Sciatic nerve (tissue), 2 donors: Measurements from ENCODE around the gene PTH2. TPM values are rescaled to one million over a fixed set of nuclear protein-coding genes. Genes with fewer than 3 reads are reported as not detected.
A peak's percentile ranks its signal among the peaks of the same experiment; 100 is the strongest.
"Not testable (repeated sequence)": the region's sequence is repeated elsewhere in the genome, so short reads cannot be mapped to it uniquely, and the experiment has no call there.

Source experiments
- ATAC-seq: fragments of 200-7000 bp; cut with Tn5 transposase; one replicate; pipeline ENCODE4 v1.9.1; 2020; ENCODE audit warnings: mild to moderate bottlenecking, moderate library complexity
- DNase-seq: peaks from one replicate; pipeline ENCODE4 v3.0.0-alpha.2; 2020; ENCODE audit warnings: low spot score
- intact Hi-C: fragments of 100-400 bp; cut with DNase I; formaldehyde crosslinking; loops from one replicate; pipeline ENCODE4 v1.14.2; 2022
- total RNA-seq: library from RNA; stranded (reverse); fragmentation: NEBNext Ultra II Directional; extraction: Animal tissue kit (Norgen Biotek cat#: 25700); gene quantifications from one replicate; pipeline ENCODE4 v1.2.1, GENCODE V29; 2021
- donor health status: DM: no; HTN: no; CAD: no.
- donor health status: DM: no; HTN: no; CAD: no.

PTH2 gene
- total RNA-seq, result not detected

DNA sequence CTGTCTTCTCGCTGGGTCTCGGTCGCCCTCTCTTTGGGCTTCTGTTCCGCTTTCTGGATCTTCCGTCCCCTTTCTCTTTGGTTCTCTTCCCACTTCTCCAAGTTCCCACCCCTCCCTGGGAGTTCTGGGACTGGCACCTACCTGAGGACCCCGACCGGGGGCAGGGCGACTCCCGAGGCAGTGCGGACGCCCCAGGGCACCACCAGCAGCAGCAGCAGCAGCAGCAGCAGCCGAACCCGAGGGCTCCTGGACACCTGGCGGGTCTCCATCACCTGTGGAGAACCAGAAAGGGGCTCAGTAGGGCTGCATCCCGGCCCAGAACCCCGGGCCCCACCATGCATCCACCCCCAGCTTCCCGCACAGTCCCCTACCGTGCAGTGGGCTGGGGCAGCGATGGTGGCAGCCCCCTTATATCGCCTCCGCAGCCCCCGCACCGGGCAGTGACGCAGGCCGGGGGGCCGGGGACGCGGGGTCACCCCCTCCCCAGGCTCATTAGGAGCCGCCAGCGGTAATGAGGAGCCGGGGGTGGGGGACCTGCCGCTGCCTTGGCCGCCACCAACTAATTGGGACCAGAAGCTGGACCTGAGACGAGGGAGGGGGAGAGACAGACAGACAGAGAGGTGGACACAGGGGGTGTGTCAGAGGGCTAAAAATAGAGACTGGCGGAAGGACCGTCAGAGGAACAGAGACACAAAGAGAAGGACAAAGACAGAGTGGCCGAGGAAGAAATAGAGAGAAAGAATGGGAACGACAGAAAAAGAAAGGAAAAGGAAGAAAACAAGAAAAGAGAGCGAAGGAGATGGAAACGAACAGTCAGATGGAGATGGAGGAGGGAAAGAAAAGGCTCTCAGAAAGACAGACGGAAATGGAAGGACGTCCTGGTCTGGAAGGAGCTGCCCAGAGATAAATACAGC lies at the start of gene PTH2:
Gene PTH2, minus strand, starts transcription at position 371 of the 914 bp plus-strand sequence. Its CDS starts 102 bp downstream, at position 269.
- ATAC-seq (no peak), DNase-seq (no peak)
- intact Hi-C loops, result no loop called here

GRCh38 chr19:49472936-49473335 lies 49.7 kb upstream of the PTH2 start:
- DNase-seq, result no peak
- intact Hi-C loops, result no loop called here
- ATAC-seq, result no peak

GRCh38 chr19:49470615-49470978 lies 47.4 kb upstream of the PTH2 start:
- ATAC-seq, result no peak
- no peak for DNase-seq
- intact Hi-C loops, result no loop called here

GRCh38 chr19:49469828-49470614 lies 46.8 kb upstream of the PTH2 start:
- intact Hi-C loops, result no loop called here
- no peak for ATAC-seq
- DNase-seq, result no peak

DNA sequence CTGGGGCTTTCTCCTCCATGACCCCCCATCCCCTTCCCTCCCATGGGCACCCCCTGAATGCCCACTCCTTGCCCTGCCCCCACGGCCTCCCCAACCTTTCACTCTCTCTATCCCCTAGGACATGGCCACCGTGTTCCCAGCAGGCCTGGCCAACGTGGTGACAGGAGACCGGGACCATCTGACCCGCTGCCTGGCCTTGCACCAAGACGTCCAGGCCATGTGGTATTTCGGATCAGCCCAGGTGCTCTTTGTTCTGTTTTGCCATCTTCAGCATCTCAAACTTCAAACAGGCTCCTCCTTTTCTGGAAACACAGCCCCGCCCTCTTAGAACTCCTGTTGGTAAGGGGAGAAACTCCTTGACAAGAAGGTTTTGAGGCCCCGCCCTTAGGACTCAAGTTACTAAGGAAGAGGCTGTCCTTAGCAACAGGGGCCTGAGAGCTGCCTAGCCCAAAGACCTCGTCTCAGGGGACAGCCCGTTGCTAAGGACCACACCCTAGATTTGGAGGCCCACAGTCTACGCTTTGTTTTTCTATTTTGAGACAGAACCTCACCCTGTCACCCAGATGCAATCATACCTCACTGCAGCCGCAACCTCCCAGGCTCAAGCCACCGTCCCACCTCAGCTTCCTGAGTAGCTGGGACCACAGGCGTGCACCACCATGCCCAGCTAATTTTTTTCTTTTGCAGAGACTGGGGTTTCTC lies 45.7 kb upstream of the PTH2 start:
- ATAC-seq, result peak; percentile 89
- intact Hi-C loops, result no loop called here
- peak; percentile 81 for DNase-seq

DNA sequence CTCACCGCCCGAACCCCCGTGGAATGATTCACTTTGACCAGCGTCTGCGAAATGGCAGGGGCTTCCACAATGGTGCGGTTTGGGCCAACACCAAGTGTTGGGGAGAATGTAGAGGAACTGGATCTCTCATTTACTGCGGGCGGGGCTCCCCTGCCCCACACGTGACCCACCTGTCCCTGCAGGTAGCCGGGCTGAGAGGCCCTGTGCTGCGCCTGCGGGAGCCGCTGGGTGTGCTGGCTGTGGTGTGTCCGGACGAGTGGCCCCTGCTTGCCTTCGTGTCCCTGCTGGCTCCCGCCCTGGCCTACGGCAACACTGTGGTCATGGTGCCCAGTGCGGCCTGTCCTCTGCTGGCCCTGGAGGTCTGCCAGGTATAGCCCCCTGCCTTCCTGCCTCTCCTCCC lies 45.0 kb upstream of the PTH2 start:
- ATAC-seq (no peak), DNase-seq (no peak)
- intact Hi-C loops, result no loop called here

DNA sequence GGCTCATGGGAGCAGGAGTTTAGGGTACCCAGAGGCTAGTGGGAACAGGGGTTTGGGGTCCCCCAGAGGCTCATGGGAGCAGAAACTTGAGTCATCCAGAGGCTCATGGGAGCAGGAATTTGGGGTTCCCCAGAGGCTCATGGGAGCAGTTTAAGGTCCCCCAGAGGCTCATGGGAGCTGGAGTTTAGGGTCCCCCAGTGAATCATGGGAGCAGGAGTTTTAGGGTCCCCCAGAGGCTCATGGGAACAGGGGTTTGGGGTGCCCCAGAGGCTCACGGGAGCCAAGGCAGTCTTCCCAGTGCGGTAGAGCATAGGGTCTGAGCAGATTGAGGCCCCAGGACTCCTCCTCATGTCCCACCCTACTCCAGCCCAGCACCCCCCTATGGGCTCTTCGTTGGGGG lies 42.1 kb upstream of the PTH2 start:
- intact Hi-C loops, result no loop called here
- no peak for DNase-seq
- no peak for ATAC-seq

DNA sequence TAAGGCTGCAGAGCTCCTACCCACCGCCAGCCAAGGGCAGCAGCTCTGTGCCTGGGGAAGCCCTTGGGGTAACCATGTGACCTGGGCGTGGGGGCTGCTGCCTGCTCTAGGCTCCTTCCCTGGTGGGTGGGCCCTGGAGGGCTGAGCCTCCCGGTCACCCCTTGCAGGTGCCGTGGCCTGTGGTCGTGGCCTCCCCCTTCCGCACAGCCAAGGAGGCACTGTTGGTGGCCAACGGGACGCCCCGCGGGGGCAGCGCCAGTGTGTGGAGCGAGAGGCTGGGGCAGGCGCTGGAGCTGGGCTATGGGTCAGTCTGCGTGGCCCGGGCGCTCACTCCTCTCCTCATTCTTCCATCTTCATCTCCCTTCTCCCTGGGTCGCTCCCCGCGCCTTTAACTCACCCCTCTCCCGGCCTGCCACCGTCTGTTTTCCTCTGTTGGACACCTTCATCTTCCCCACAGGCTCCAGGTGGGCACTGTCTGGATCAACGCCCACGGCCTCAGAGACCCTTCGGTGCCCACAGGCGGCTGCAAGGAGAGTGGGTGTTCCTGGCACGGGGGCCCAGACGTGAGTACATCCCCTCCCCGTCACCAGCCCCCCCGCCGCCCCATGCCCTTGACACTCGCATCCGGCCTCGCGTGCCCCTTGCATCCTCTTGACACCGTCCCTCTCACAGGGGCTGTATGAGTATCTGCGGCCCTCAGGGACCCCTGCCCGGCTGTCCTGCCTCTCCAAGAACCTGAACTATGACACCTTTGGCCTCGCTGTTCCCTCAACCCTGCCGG lies 40.9 kb upstream of the PTH2 start:
- DNase-seq (no peak), ATAC-seq (no peak)
- intact Hi-C loops, result no loop called here

GRCh38 chr19:49462492-49462891 lies 39.3 kb upstream of the PTH2 start:
- DNase-seq (no peak), ATAC-seq (no peak)
- intact Hi-C loops, result no loop called here

GRCh38 chr19:49461656-49462055 lies 38.4 kb upstream of the PTH2 start:
- DNase-seq (no peak), ATAC-seq (no peak)
- intact Hi-C loops, result no loop called here

DNA sequence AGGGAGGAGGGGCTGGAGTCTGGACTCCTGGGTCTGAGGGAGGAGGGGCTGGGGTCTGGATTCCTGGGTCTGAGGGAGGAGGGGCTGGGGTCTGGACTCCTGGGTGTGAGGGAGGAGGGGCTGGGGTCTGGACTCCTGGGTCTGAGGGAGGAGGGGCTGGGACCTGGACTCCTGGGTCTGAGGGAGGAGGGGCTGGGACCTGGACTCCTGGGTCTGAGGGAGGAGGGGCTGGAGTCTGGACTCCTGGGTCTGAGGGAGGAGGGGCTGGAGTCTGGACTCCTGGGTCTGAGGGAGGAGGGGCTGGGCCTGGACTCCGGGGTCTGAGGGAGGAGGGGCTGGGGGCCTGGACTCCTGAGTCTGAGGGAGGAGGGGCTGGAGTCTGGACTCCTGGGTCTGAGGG lies 37.9 kb upstream of the PTH2 start:
- intact Hi-C loops, ATAC-seq, DNase-seq: not testable (repeated sequence)

GRCh38 chr19:49459388-49459787 lies 36.1 kb upstream of the PTH2 start:
- ATAC-seq, result no peak
- intact Hi-C loops, result no loop called here

DNA sequence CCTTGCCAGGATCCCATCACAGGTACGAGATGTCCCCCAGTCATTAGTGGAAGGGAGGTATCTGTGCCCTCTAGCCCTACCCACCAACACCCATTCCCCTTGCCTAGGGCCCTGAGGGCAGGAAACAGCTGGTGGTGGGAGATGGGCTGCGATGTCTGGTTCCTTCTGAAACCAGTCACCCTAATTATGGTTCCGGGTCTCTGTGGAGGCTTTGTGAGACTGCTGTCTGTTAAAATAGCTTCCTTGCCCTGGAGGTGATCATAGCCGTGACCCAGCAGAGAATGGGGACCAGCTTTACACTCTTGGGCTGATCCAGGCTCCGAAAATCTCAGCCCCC lies 35.3 kb upstream of the PTH2 start:
- no peak for ATAC-seq
- no peak for DNase-seq
- intact Hi-C loops, result no loop called here

More at GRCh38 chr19:49459388-49459787, 36.1 kb upstream of the PTH2 start:
- no peak for DNase-seq

- DNase-seq, result no peak
- intact Hi-C loops, result no loop called here
- ATAC-seq, result no peak
Observed at GRCh38 chr19:49456326-49456725, 33.1 kb upstream of the PTH2 start.

DNA sequence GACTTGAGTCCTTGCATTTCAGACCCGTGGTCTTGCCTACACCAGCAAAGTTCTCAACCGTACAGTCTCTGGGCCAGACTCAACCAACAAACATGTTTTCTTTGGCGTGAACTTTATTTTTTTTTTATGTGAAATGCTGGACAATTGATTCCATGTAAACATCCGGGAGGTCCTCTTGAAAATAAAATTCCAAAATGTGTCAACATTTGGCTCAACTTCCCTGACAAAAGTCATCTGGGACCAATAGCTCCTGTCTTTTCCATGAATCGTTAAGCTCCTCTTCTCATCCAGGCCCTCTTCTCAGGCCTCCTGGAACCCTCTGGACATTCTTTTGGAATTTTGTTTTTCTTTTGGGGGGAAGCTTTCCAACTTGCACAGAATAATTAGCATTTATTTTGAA lies 32.5 kb upstream of the PTH2 start:
- intact Hi-C loops, result no loop called here
- ATAC-seq, result no peak
- DNase-seq, result no peak

GRCh38 chr19:49453757-49454240 lies 30.6 kb upstream of the PTH2 start:
- intact Hi-C loops, result loop anchor here (5.0 kb wide), 2 partner anchors 214 to 1911 kb away; partner anchors contain the start of genes BCL2L12 and IRF3
- DNase-seq (no peak), ATAC-seq (no peak)

GRCh38 chr19:49453013-49453756 lies 29.9 kb upstream of the PTH2 start, which contains the start of gene ALDH16A1:
Gene ALDH16A1, plus strand, starts transcription at chr19:49453225. Its CDS starts 107 bp downstream, at chr19:49453332.
- DNase-seq (peak; percentile 98), ATAC-seq (peak; percentile 93)
- intact Hi-C loops, result loop anchor here (5.0 kb wide), 2 partner anchors 214 to 1911 kb away; partner anchors contain the start of genes BCL2L12 and IRF3
